Activated T-helper 17 cell treated with anti-CD3 and anti-CD28 coated beads, Interleukin-2, amount 50 U/mL, for 72 hours (primary cell): ENCODE data around the gene TENM3. TPM values are rescaled to one million over a fixed set of nuclear protein-coding genes. Genes with fewer than 3 reads are reported as not detected.
"Not testable (repeated sequence)": the region's sequence is repeated elsewhere in the genome, so short reads cannot be mapped to it uniquely, and the experiment has no call there.

Source experiments
- ATAC-seq: fragments of 150-1000 bp; cut with Tn5 transposase; replicated peaks from 2 replicates; pipeline ENCODE4 v1.10.0; 2021; ENCODE audit warnings: mild to moderate bottlenecking, moderate library complexity
- H3K27ac Mint-ChIP-seq: one replicate; pipeline ENCODE4 v1.8.0; 2022; ENCODE audit warnings: mixed read lengths
- H3K27me3 Mint-ChIP-seq: one replicate; pipeline ENCODE4 v1.8.0; 2022; ENCODE audit warnings: mixed read lengths
- H3K36me3 Mint-ChIP-seq: one replicate; pipeline ENCODE4 v1.8.0; 2022; ENCODE audit warnings: low read depth, mild to moderate bottlenecking, mixed read lengths
- H3K4me1 Mint-ChIP-seq: one replicate; pipeline ENCODE4 v1.8.0; 2022; ENCODE audit warnings: mixed read lengths
- H3K4me3 Mint-ChIP-seq: one replicate; pipeline ENCODE4 v1.8.0; 2022; ENCODE audit warnings: mild to moderate bottlenecking, mixed read lengths
- H3K9me3 Mint-ChIP-seq: one replicate; pipeline ENCODE4 v1.8.0; 2022; ENCODE audit warnings: mixed read lengths
- total RNA-seq, 2 donors: library from RNA; stranded (reverse); gene quantifications; one replicate each; pipeline ENCODE4 v1.2.3, GENCODE V29; 2022

TENM3 gene
- total RNA-seq, 2 donors from 2014 or later = not detected

DNA sequence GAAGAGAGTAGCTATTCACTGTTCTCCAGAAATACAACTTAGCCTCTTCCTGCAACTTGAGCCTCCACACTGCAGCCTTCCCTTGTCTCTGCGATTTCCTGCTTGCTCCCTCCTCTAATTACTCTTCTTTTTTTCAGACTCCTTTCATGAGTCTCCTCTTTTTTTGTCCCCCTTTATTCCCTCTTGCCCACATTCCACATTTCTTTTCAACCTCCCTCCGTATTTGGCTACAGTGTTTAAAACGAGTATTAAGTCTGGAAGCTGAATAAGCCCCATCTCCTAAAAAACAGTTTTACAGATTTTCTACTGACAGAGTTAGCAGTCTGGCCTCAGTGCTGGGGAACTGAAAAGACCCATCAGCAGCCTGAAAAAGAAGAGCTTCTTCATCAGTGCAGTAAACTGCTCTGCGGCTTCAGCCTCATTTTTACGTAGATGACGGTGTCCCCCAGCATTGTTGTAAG is 141.5 kb downstream of the TENM3 start:
- Mint-ChIP-seq H3K27me3 (no peaks in the 10 kb centered on the region), H3K36me3 (no peaks in the 10 kb centered on the region), H3K4me3 (no peak overlapping the region), H3K9me3 (no peaks in the 10 kb centered on the region), H3K27ac (no peak overlapping the region), H3K4me1 (no peaks in the 10 kb centered on the region)
- no peak for ATAC-seq

DNA sequence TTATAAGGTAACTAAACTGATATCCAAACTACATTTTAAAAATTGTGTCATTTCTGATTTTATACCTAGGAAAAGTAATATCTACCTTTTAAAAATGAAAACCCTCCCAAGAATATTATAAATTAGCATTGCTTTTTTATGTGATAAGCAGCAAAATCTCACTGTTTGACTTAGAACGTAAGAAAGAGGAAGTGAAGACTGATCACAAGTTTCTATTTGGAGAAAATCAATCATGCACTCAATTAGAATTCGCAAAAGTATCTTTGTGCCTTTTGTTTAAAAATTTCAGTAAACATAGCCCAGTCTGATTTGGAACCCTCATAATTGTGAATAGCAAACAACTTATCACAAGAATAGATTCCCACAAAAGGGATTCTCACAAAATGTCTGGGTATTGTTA is 142.7 kb downstream of the TENM3 start:
- ATAC-seq = no peak
- H3K4me3 Mint-ChIP-seq = no peak overlapping the region
- no peaks in the 10 kb centered on the region for H3K4me1 Mint-ChIP-seq
- no peaks in the 10 kb centered on the region for H3K27me3 Mint-ChIP-seq
- no peak overlapping the region for H3K27ac Mint-ChIP-seq
- no peaks in the 10 kb centered on the region for H3K9me3 Mint-ChIP-seq
- no peaks in the 10 kb centered on the region for H3K36me3 Mint-ChIP-seq

DNA sequence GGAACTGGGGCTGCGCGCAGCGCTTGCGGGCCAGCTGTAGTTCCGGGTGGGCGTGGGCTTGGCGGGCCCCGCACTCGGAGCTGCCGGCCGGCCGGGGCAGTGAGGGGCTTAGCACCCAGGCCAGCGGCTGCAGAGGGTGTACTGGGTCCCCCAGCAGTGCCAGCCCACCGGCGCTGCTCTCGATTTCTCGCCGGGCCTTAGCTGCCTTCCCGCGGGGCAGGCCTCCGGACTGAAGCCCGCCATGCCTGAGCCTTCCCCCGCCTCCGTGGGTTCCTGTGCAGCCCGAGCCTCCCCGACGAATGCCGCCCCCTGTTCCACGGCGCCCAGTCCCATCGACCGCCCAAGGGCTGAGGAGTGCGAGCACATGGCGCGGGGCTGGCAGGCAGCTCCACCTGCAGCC is 143.4 kb downstream of the TENM3 start:
- H3K4me3 Mint-ChIP-seq, H3K27me3 Mint-ChIP-seq, H3K27ac Mint-ChIP-seq, H3K36me3 Mint-ChIP-seq, ATAC-seq, H3K9me3 Mint-ChIP-seq, H3K4me1 Mint-ChIP-seq: not testable (repeated sequence)

DNA sequence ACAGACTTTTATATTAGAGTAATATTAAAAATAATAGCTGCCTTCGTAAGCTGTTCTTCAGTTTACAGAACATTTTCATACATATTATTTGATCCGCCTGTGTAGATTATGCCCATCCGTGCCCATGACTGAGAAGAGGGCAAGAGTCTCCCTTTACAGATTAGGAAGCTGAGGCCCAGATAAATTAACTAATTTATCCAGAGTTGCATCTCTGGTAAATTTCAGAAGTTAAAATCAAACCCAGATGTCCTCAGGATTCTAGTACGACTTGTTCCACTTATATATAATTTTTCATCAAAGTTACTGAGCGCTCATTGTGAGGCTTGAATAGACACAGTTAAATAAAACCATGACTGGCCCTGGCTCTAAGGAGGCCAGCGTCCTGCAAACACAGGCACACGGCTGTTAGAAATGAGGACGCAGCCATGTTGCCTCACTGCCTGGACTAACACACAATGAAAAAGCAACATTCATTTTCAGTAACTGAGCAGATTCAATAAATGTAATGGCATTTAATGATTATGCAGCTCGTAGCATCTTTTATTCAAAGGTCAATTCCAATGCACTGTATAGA is 148.0 kb downstream of the TENM3 start:
- H3K36me3 Mint-ChIP-seq = no peaks in the 10 kb centered on the region
- no peak overlapping the region for H3K4me3 Mint-ChIP-seq
- H3K4me1 Mint-ChIP-seq = no peaks in the 10 kb centered on the region
- H3K27ac Mint-ChIP-seq = no peak overlapping the region
- peaks cover 3% of the 10 kb centered on the region for H3K27me3 Mint-ChIP-seq
- ATAC-seq = no peak
- H3K9me3 Mint-ChIP-seq = no peaks in the 10 kb centered on the region

DNA sequence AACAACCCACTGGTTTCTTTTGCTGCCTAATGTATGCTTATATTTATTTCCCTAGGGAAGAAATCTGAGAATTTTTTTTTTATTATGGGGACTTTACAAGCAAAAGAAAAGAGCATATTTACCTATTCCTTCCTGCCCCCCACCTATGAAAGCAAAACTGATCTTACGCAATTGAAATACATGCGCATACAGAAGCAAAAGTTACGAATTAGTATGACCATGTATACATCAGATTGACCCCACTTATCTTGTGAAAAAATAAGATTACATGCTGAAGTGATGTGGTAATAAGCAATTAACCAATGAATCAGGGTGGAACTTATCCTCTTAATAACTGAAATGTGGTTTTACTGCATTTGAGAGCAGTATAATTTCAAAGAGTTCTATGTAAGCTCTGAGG is 151.0 kb downstream of the TENM3 start:
- Mint-ChIP-seq H3K4me1 (no peaks in the 10 kb centered on the region), H3K27ac (no peak overlapping the region), H3K9me3 (no peaks in the 10 kb centered on the region), H3K4me3 (no peak overlapping the region), H3K27me3 (peaks cover 6% of the 10 kb centered on the region), H3K36me3 (no peaks in the 10 kb centered on the region)
- no peak for ATAC-seq

DNA sequence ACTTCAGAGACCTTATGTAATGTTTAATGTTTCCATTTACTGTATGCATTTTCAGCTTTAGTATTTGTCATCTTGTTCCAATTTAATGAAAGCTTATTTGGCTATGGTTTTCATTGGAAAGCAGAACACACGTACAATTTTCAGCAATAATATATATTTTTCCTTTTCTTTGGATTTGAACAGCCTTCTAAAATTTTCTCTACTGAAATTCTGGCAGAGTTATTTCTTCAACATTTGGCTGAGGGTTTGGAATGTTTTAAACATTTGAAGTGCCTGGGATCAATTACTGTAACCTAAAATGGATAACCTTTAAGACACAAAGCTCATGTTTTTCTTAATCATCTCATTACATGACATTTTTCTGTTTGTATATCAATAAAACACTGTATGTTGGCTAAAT is 156.9 kb downstream of the TENM3 start:
- no peak for ATAC-seq
- Mint-ChIP-seq H3K27me3 (peaks cover 4% of the 10 kb centered on the region), H3K27ac (no peak overlapping the region), H3K4me3 (no peak overlapping the region), H3K9me3 (no peaks in the 10 kb centered on the region), H3K4me1 (no peaks in the 10 kb centered on the region), H3K36me3 (no peaks in the 10 kb centered on the region)

DNA sequence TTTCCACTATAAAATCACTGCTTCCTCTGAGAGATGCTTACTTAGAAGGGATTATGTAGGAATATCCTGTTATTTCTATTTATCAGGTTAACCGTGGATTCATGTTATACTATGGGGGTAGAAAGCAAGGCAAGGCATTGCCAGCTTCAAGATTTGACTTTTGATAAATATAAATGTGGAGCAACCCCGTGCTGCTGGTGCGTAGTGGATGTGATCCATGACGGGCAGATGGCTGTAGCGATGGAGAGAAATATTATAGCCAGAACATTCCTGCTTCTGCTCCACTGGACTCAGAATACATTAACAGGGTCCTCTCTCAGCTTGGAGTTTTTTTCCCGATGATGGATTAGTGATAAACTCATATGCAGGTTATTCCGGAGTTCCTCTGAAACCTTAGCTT is 157.6 kb downstream of the TENM3 start:
- Mint-ChIP-seq H3K27me3 (peaks cover 11% of the 10 kb centered on the region), H3K4me3 (no peak overlapping the region), H3K27ac (no peak overlapping the region), H3K4me1 (no peaks in the 10 kb centered on the region), H3K36me3 (no peaks in the 10 kb centered on the region), H3K9me3 (no peaks in the 10 kb centered on the region)
- ATAC-seq = no peak

DNA sequence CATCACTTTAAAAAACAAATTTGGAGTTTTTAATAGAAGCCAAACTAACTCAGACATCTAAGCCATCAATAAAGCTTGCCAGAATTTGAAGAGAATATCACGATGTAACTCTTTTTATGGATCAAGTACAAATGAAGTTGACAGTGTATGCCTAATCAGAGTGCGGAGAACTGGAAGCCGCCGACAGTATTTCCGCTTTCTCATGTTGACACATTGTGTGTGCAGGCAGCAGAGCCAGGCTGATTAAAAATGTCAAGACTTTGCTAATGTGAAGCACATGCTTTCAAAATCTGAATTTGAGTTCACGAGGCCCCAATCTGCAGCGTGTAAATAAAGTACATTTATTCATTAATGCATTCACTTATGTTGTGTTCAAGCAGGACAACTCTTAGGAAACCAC is 161.2 kb downstream of the TENM3 start:
- no peak overlapping the region for H3K27ac Mint-ChIP-seq
- no peak overlapping the region for H3K4me3 Mint-ChIP-seq
- H3K9me3 Mint-ChIP-seq = no peaks in the 10 kb centered on the region
- peaks cover 12% of the 10 kb centered on the region for H3K27me3 Mint-ChIP-seq
- no peak for ATAC-seq
- H3K4me1 Mint-ChIP-seq = no peaks in the 10 kb centered on the region
- no peaks in the 10 kb centered on the region for H3K36me3 Mint-ChIP-seq

DNA sequence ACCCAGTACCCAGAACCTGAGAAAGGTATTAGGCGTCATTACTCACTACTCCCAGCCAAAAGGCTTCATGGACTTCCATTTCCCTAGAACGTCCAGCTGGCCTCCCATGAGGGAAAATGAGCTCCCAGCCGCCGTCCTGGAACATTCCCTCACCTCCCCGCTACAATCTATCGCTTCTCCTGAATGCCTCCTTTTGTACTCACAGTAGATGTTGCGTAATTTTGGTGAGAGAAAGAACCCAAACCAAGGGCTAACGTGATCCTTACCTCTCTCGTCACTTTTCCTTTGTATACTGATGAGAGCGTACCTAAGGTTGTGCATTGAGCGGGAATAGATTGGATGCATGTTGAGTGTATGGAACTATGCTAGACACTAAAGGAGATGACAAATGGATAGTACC is 161.9 kb downstream of the TENM3 start:
- Mint-ChIP-seq H3K4me3 (no peak overlapping the region), H3K27me3 (peaks cover 12% of the 10 kb centered on the region), H3K4me1 (no peaks in the 10 kb centered on the region), H3K27ac (no peak overlapping the region), H3K9me3 (no peaks in the 10 kb centered on the region), H3K36me3 (no peaks in the 10 kb centered on the region)
- ATAC-seq = no peak

DNA sequence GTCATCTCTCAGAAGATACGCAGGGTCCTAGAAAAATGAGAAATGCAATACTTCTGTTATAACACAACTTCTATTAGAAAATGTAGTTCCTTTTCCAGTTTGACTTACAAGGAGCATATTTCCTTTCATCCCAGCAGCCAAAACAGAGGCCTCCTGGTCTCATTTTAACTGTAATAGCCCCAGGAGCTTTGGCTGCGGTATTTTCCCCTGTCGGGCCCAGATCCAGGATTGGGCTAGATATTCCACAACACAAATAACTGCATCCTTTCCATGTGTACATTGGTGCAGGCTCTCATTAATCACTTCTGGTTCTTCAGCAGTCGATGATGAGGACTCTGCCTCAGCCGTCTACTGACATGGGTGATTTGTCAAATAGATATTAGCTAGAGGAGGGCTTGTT is 166.1 kb downstream of the TENM3 start:
- H3K4me1 Mint-ChIP-seq = no peaks in the 10 kb centered on the region
- ATAC-seq = no peak
- no peaks in the 10 kb centered on the region for H3K36me3 Mint-ChIP-seq
- no peak overlapping the region for H3K27ac Mint-ChIP-seq
- H3K27me3 Mint-ChIP-seq = peaks cover 16% of the 10 kb centered on the region
- peaks cover 7% of the 10 kb centered on the region for H3K9me3 Mint-ChIP-seq
- H3K4me3 Mint-ChIP-seq = no peak overlapping the region

DNA sequence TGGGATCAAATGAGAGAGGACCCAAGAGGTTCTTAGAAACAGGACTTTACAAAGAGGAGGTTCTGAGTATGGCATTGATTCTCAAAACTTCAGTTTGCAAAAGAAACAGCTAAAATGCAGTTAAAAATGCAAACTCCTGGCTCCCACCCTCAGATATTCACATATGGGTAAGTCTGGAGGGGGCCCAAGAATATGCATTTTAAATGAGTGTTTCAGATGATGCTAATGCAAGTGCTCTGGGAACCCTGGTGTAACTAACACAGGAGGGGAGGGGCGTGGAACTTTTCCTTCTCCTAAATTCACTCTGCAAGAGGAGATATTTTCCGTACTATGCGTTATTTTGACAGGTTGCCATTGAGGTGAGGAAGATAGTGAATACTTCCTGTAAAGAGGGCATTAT is 168.2 kb downstream of the TENM3 start:
- Mint-ChIP-seq H3K4me1 (no peaks in the 10 kb centered on the region), H3K27ac (no peak overlapping the region), H3K9me3 (peaks cover 7% of the 10 kb centered on the region), H3K36me3 (no peaks in the 10 kb centered on the region), H3K27me3 (peaks cover 8% of the 10 kb centered on the region), H3K4me3 (no peak overlapping the region)
- no peak for ATAC-seq

DNA sequence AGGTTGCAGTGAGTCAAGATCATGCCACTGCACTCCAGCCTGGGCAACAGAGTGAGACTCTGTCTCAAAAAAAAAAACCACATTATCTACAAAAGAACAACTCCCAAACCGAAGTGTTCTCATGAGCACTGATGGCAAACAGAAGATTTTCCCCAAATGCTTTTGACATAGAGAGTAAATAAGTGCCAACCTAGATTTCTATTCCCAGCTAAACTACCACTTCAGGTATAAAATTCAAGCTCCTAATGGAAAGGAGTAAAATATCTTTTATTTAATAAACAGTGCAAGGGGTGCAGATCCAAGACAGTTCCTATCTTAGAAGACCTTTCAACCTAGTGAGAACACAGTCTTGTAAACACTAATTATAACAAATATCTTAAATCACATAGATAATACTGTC is 170.3 kb downstream of the TENM3 start:
- no peak for ATAC-seq
- H3K4me3 Mint-ChIP-seq = no peak overlapping the region
- H3K36me3 Mint-ChIP-seq = no peaks in the 10 kb centered on the region
- H3K4me1 Mint-ChIP-seq = no peaks in the 10 kb centered on the region
- H3K9me3 Mint-ChIP-seq = peaks cover 11% of the 10 kb centered on the region
- H3K27me3 Mint-ChIP-seq = peaks cover 4% of the 10 kb centered on the region
- H3K27ac Mint-ChIP-seq = no peak overlapping the region

DNA sequence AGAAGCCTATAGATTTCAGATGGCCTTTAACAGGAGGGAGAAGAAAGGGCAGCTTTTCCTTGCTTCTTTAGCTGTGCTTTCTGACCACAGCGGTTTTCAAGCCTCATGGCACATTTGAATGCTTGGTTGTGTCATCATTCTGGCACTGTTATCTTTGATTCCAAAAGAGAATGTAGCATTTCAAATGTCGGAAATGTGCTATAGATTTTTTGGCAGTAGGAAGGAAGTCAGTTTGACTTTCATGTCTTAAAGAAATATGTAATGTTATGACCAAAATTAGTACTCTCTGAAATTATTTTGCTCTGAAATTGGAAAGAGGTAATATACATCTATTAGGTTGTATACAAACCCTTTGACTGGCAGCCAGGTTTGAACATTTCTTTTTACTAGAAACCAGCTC is 171.9 kb downstream of the TENM3 start:
- Mint-ChIP-seq H3K4me3 (no peak overlapping the region), H3K27me3 (peaks cover 4% of the 10 kb centered on the region), H3K27ac (no peak overlapping the region), H3K9me3 (peaks cover 11% of the 10 kb centered on the region), H3K4me1 (no peaks in the 10 kb centered on the region), H3K36me3 (no peaks in the 10 kb centered on the region)
- no peak for ATAC-seq

DNA sequence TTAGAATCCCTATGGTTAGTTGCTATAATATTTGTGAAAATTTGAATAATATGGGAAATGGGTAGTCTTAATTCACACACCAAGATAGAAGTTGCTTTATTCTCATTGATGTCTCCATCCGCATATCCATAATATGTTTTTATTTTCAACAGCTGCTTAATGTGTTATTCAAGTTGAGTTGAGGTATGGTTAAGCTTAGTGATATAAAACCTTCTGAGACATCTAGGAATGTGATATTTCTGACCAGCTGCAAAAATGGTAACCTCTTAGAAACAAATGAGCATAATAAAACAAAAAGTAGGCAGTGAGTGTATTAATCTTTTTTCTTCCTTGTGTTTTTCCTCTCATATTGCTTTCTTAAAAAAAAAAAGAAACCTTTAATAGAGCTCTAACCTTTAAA is 172.9 kb downstream of the TENM3 start:
- Mint-ChIP-seq H3K4me1 (no peaks in the 10 kb centered on the region), H3K9me3 (peaks cover 8% of the 10 kb centered on the region), H3K36me3 (no peaks in the 10 kb centered on the region), H3K4me3 (no peak overlapping the region), H3K27me3 (no peaks in the 10 kb centered on the region), H3K27ac (no peak overlapping the region)
- ATAC-seq = no peak

DNA sequence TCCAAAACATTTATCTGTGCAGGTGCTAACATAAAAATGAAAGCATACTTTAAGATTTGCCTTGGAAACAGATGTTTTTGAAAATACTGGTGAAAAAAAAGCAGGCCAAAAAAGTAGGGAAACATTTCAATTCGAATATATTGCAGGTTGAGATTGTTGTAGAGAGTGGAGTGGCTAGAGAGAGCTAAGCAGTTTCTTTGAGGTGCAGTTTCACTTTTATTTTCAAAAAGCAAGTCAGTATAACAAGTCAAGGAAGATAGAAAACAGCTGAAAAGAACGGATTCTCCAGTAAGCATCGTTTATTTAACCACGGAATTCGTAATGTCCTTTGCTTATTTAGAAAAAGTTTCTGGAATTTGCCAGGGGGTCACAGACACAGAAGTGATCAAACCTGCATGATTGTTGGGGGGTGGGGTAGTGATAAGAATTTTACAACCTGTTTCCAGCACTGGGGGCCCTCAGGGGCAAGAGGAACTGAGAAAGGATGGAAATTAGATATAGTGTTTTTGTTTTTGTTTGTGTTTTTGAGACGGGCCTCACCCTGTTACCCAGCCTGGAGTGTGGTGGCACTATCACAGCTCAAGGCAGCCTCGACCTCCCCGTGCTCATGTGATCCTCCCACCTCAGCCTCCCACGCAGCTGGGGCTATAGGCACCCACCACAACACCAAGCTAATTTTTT is 175.0 kb downstream of the TENM3 start:
- no peak overlapping the region for H3K27ac Mint-ChIP-seq
- H3K27me3 Mint-ChIP-seq = no peaks in the 10 kb centered on the region
- H3K36me3 Mint-ChIP-seq = no peaks in the 10 kb centered on the region
- H3K4me1 Mint-ChIP-seq = no peaks in the 10 kb centered on the region
- no peak overlapping the region for H3K4me3 Mint-ChIP-seq
- no peak for ATAC-seq
- peaks cover 4% of the 10 kb centered on the region for H3K9me3 Mint-ChIP-seq

DNA sequence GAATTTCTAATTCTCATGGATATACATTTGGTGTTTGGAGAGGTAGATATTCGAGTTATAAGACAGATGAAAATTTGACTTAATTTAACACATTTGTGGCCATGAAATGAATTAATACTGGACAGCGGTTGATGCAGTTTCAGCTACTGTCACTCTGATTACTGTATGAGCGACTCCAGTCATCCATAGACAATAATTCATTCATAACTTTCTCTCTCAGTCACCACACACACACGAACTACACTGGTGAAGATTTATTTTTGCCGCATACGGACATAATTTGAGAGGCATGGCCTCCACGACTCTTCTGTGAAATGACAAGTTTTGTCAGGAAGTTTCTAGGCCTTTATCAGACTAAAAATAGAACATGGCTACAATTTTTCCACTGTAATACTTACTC is 177.0 kb downstream of the TENM3 start:
- H3K27ac Mint-ChIP-seq = no peak overlapping the region
- no peaks in the 10 kb centered on the region for H3K27me3 Mint-ChIP-seq
- no peaks in the 10 kb centered on the region for H3K36me3 Mint-ChIP-seq
- no peaks in the 10 kb centered on the region for H3K4me1 Mint-ChIP-seq
- peaks cover 4% of the 10 kb centered on the region for H3K9me3 Mint-ChIP-seq
- H3K4me3 Mint-ChIP-seq = no peak overlapping the region
- no peak for ATAC-seq
